ENCODE data around the gene CEPT1.
"Not testable (repeated sequence)": the region's sequence is repeated elsewhere in the genome, so short reads cannot be mapped to it uniquely, and the experiment has no call there.

CEPT1 gene

DNA sequence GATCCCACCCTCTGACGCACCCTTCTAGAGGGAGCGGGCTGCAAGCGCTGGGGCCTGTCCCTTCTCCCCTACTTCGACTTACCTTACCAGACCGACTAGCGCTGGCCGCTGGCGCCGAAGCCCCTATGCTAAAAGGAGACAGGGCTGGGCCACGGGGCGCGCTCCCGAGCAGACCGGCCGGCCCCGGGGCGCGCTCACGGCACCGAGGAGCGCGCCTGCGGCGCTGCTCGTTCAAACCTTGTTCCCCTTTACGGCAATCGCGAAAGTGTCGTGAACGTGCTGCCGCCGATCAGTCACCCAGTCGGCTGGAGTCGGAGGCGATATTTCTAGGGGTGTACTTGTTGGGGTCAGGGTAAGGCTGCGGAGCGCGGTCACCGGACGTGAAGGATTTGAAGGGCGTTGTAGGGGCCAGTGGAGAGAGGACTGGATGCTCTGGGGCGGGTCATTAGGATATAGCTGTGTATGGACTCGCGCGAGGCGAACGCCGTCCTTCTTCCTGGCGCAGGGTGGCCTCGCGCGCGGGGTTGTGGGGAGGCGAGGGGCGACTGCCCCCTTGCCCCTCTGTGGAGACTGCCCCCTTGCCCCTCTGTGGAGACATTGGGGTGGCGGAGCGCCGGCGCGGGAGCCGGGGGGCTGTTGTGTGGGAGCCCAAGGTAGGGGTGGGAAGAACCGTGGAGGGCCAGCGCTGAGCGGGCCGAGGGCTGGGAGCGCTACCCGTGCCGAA is at the start of gene CEPT1, which contains the start of gene DRAM2:
CEPT1 (plus strand) TSS at position 268 of the 724 bp plus-strand sequence. CDS start 7,492 bp downstream, outside the sequence.
DRAM2 (minus strand) TSS at position 138 of the 724 bp plus-strand sequence. CDS start 8,539 bp downstream, outside the sequence.
- TF ChIP-seq, protein P1, sequence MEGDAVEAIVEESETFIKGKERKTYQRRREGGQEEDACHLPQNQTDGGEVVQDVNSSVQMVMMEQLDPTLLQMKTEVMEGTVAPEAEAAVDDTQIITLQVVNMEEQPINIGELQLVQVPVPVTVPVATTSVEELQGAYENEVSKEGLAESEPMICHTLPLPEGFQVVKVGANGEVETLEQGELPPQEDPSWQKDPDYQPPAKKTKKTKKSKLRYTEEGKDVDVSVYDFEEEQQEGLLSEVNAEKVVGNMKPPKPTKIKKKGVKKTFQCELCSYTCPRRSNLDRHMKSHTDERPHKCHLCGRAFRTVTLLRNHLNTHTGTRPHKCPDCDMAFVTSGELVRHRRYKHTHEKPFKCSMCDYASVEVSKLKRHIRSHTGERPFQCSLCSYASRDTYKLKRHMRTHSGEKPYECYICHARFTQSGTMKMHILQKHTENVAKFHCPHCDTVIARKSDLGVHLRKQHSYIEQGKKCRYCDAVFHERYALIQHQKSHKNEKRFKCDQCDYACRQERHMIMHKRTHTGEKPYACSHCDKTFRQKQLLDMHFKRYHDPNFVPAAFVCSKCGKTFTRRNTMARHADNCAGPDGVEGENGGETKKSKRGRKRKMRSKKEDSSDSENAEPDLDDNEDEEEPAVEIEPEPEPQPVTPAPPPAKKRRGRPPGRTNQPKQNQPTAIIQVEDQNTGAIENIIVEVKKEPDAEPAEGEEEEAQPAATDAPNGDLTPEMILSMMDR (conservative IDR thresholded peaks at IDR 0.05; ENCODE audit: low read depth): no peak
- peak; percentile 86 for DNase-seq (ENCODE audit: low spot score)
- CTCF ChIA-PET: no interaction called here
- POLR2A ChIA-PET (ENCODE audit: low non-redundant PET): no interaction called here
- H3K27ac ChIP-seq: peak within 1 kb of the TSS; percentile 95

DNA sequence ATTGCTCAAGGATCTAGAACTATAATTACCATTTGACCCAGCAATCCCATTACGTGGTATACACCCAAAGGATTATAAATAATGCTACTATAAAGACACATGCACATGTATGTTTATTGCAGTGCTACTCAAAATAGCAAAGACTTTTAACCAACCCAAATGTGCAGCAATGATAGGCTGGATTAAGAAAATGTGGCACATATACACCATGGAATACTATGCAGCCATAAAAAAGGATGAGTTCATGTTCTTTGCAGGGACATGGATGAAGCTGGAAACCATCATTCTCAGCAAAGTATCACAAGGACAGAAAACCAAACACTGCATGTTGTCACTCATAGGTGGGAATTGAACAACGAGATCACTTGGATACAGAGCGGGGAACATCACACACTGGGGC is 44.6 kb upstream of the CEPT1 start:
- CTCF ChIA-PET; POLR2A ChIA-PET (ENCODE audit: low non-redundant PET); H3K27ac ChIP-seq; DNase-seq (ENCODE audit: low spot score): not testable (repeated sequence)

DNA sequence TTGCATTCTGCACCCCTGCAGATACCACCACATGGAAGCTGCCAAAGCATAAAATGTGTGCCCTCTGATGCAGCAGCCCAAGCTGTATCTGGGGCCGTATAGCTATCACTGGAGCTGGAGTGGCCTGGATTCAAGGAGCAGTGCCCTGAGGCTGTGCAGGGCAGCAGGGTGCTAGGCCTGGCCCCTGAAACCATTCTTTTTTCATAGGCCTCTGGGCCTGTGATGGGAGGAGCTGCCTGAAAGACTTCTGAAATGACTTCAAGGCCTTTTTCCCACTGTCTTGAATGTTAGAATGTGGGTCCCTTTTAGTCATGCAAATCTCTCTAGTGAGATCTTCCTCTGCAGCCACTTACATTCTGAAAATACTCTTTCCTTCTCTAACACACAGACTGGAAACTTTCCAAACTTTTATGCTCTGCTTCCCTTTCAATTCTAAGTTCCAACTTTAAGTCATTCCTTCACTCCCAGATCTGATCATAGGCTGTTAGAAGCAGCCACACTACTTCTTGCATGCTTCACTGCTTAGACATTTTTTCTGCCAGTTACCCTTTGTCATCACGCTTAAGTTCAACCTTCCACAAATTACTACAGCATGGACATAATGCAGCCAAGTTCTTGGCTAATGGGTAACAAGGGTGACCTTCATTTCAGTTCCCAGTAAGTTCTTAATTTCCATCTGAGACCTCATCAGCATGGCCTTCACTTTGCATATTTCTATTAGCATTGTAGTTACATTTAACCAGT is 42.5 kb upstream of the CEPT1 start:
- CTCF ChIA-PET: no interaction called here

DNA sequence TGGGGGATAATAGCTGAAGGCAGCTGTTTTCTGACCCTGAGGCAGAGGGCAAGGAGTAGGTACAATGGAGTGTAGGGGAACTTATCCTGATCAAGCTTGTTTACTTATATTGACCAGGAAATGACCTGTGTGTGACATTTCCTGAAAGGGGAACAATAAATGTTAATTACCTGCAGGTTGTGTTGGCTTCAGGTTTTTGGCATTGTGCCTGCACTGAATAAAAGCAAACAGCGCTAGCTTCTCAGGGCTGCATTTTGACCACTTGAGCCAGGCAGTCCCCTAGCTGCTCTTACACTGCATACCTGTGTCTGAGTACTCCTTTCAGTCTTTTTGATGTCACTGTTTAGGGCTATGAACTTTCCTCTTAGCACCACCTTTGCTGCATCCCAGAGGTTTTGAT is 40.7 kb upstream of the CEPT1 start:
- CTCF ChIA-PET: no interaction called here

More for the DNA sequence above, 42.5 kb upstream of the CEPT1 start:
- no peak overlapping the region for H3K27ac ChIP-seq
- DNase-seq (ENCODE audit: low spot score): no peak
- POLR2A ChIA-PET (ENCODE audit: low non-redundant PET): no interaction called here
- TF ChIP-seq, protein P1 (conservative IDR thresholded peaks at IDR 0.05; ENCODE audit: low read depth): no peak

DNA sequence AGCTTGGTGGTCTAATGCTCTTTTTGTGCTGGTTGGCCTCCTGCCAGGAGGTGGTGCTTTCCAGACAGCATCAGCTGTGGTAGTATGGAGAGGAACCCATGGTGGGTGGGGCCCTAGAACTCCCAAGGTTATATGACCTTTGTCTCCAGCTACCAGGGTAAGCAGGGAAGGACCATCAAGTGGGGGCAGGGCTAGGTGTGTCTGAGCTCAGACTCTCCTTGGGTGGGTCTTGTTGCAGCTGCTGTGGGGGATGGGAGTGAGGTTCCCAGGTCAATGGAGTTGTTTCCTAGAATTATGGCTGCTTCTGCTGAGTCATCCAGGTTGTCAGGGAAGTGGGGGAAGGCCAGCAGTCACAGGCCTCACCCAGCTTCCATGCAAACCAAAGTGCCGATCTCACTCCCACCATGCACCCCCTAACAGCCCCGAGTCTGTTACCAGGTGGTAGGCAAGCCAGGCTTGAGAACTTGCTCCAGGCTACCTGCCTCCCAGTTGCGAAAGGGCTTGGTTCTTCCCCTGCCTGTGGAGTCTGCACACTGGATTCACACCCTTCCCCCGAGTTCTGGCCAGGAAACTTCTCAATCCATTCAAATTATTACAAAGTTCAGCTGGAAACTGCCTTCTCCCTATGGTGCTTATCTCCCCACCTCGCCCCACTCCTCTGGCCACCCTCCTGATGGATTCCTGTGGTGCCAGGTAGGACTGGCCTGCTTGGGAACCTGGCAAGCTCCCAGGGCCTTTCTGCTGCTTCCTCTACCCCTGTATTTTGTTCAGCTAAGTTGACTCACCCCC is 38.0 kb upstream of the CEPT1 start:
- TF ChIP-seq, protein P1 (conservative IDR thresholded peaks at IDR 0.05; ENCODE audit: low read depth): no peak
- no peak overlapping the region for H3K27ac ChIP-seq
- ChIA-PET CTCF (no interaction called here), POLR2A (ENCODE audit: low non-redundant PET) (no interaction called here)
- DNase-seq (ENCODE audit: low spot score): no peak

More for the DNA sequence above, 40.7 kb upstream of the CEPT1 start:
- TF ChIP-seq, protein P1 (conservative IDR thresholded peaks at IDR 0.05; ENCODE audit: low read depth): no peak
- POLR2A ChIA-PET (ENCODE audit: low non-redundant PET): no interaction called here
- DNase-seq (ENCODE audit: low spot score): no peak
- no peak overlapping the region for H3K27ac ChIP-seq

DNA sequence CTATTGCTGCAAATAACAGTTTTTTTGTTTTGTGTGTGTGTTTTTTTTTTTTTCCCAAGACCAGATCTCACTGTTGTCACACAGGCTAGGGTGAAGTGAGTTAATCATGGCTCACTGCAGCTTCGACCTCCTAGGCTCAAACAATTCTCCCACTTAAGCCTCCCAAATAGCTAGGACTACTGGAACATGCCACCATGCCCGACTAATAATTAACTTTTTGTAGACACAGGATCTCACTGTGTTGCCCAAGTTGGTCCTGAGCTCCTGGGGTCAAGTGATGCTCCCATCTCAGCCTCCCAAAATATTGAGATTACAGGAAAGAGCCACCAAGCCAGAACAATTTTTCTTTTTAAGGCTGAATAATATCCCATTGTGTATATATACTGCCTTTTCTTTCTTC is 35.0 kb upstream of the CEPT1 start:
- no peak for DNase-seq (ENCODE audit: low spot score)
- TF ChIP-seq, protein P1 (conservative IDR thresholded peaks at IDR 0.05; ENCODE audit: low read depth): no peak
- H3K27ac ChIP-seq: no peak overlapping the region
- ChIA-PET CTCF (no interaction called here), POLR2A (ENCODE audit: low non-redundant PET) (no interaction called here)
